H1 (cell line): Measurements from ENCODE around the gene COPS9. TPM values are rescaled to one million over a fixed set of nuclear protein-coding genes. Genes with fewer than 3 reads are reported as not detected.

Experiments used
- CTCF ChIA-PET: fragments of 300-600 bp; sonication (Branson Sonifier 250); formaldehyde crosslinking; loops from one replicate; lab custom pipeline; 2021; ENCODE audit not compliant: partially characterized antibody; lab: Charles Lee
- POLR2A ChIA-PET: fragments of 300-600 bp; sonication (Branson Sonifier 250); formaldehyde crosslinking; loops from one replicate; lab custom pipeline; 2021; ENCODE audit warnings: inconsistent platforms; ENCODE audit not compliant: partially characterized antibody; lab: Charles Lee
- DNase-seq, 2 experiments: peaks; one replicate each; pipeline versions ENCODE4 v3.0.0 to v3.0.0-alpha.2; 2010 to 2022; ENCODE audit warnings: low spot score in 2 of 2, low read depth in 1 of 2, mixed read lengths in 1 of 2
- FAIRE-seq: peaks from 2 replicates; lab custom pipeline; 2011; peaks lifted over from hg19 to GRCh38; lab: Jason Lieb, UNC
- H2AFZ ChIP-seq: 2 replicates; pipeline ENCODE4 v1.8.1; 2012; ENCODE audit warnings: low read length, inconsistent platforms
- H2AK5ac ChIP-seq: 2 replicates; pipeline ENCODE4 v1.6.1; 2013; ENCODE audit warnings: low read depth, low read length
- H2BK120ac ChIP-seq: replicated peaks from 2 replicates; pipeline ENCODE3; 2013; ENCODE audit warnings: low read depth, low read length, inconsistent platforms
- H2BK12ac ChIP-seq: 2 replicates; pipeline ENCODE4 v1.6.1; 2013; ENCODE audit warnings: low read depth, low read length
- H2BK15ac ChIP-seq: 2 replicates; pipeline ENCODE4 v1.6.1; 2013; ENCODE audit warnings: low read length
- H2BK20ac ChIP-seq: 2 replicates; pipeline ENCODE4 v1.6.1; 2013; ENCODE audit warnings: low read length
- H2BK5ac ChIP-seq: 2 replicates; pipeline ENCODE4 v1.6.1; 2013; ENCODE audit warnings: low read depth, low read length
- H3K14ac ChIP-seq: 2 replicates; pipeline ENCODE4 v1.6.1; 2013; ENCODE audit warnings: inconsistent platforms; ENCODE audit not compliant: insufficient read length
- H3K18ac ChIP-seq: 2 replicates; pipeline ENCODE4 v1.6.1; 2013; ENCODE audit warnings: low read length; ENCODE audit errors: extremely low read depth
- H3K23ac ChIP-seq: 2 replicates; pipeline ENCODE4 v1.6.1; 2013; ENCODE audit warnings: inconsistent platforms; ENCODE audit not compliant: insufficient read length
- H3K23me2 ChIP-seq: 2 replicates; pipeline ENCODE4 v1.6.1; 2013; ENCODE audit warnings: low read depth, low read length
- H3K27ac ChIP-seq: 2 replicates; pipeline ENCODE4 v1.6.1; 2011; ENCODE audit warnings: low read depth, low read length, inconsistent platforms
- H3K27me3 ChIP-seq, 4 experiments: replicated peaks in 1 of 4; 1 replicate in 1 of 4; 2 replicates in 3 of 4; pipeline versions ENCODE4 v1.6.1 to v1.8.1; 2011 to 2013; ENCODE audit warnings: low read length in 3 of 4, mild to moderate bottlenecking in 3 of 4, inconsistent platforms in 2 of 4, mixed read lengths in 2 of 4, moderate library complexity in 1 of 4; ENCODE audit not compliant: control insufficient read depth in 3 of 4, insufficient read depth in 3 of 4; ENCODE audit errors: extremely low read depth in 1 of 4
- H3K36me3 ChIP-seq, 4 experiments: 2 replicates each; pipeline versions ENCODE4 v1.6.1 to v1.8.1; 2011 to 2013; ENCODE audit warnings: mild to moderate bottlenecking in 4 of 4, low read length in 3 of 4, moderate library complexity in 2 of 4, control low read depth in 1 of 4, inconsistent platforms in 1 of 4; ENCODE audit not compliant: insufficient read depth in 4 of 4, control insufficient read depth in 2 of 4
- H3K4ac ChIP-seq: replicated peaks from 2 replicates; pipeline ENCODE3; 2013; ENCODE audit warnings: low read length, low read depth, mixed read lengths, inconsistent platforms; ENCODE audit not compliant: insufficient read length
- H3K4me1 ChIP-seq, 4 experiments: replicated peaks in 1 of 4; 1 replicate in 1 of 4; 2 replicates in 3 of 4; pipeline versions ENCODE4 v1.6.1 to v1.8.1; 2011 to 2013; ENCODE audit warnings: low read length in 3 of 4, inconsistent platforms in 2 of 4, mixed read lengths in 1 of 4; ENCODE audit not compliant: insufficient read depth in 4 of 4, control insufficient read depth in 3 of 4
- H3K4me2 ChIP-seq, 2 experiments: 2 replicates each; pipeline versions ENCODE4 v1.6.1 to v1.8.1; 2011 to 2013; ENCODE audit warnings: low read depth in 2 of 2, low read length in 2 of 2, control low read depth in 1 of 2, inconsistent platforms in 1 of 2, mild to moderate bottlenecking in 1 of 2; ENCODE audit not compliant: insufficient read depth in 1 of 2
- H3K4me3 ChIP-seq, 4 experiments: fragments of 200-600, 300-600 bp in 1 of 4; sonication (generic), shearing (Covaris generic), sonication (Bioruptor Twin) in 1 of 4; 2 replicates each; pipeline versions ENCODE4 v1.5.1 to v1.8.1; 2011 to 2016; ENCODE audit warnings: low read length in 4 of 4, low read depth in 3 of 4, control low read depth in 2 of 4, inconsistent platforms in 2 of 4, mild to moderate bottlenecking in 2 of 4, mixed read lengths in 1 of 4, moderate library complexity in 1 of 4; ENCODE audit not compliant: insufficient read depth in 2 of 4; ENCODE audit errors: extremely low read depth in 1 of 4
- H3K56ac ChIP-seq: replicated peaks from 2 replicates; pipeline ENCODE3; 2013; ENCODE audit warnings: low read depth, mild to moderate bottlenecking, mixed read lengths, low read length, inconsistent platforms; ENCODE audit not compliant: insufficient read length
- H3K79me1 ChIP-seq: 2 replicates; pipeline ENCODE4 v1.6.1; 2013; ENCODE audit warnings: low read depth, low read length, control low read depth
- H3K79me2 ChIP-seq, 2 experiments: 2 replicates each; pipeline versions ENCODE4 v1.6.1 to v1.8.1; 2012 to 2013; ENCODE audit warnings: low read length in 2 of 2, mild to moderate bottlenecking in 2 of 2, inconsistent platforms in 1 of 2; ENCODE audit not compliant: insufficient read depth in 2 of 2, control insufficient read depth in 1 of 2
- H3K9ac ChIP-seq, 4 experiments: replicated peaks in 1 of 4; 1 replicate in 1 of 4; 2 replicates in 3 of 4; pipeline versions ENCODE4 v1.6.1 to v1.8.1; 2011 to 2013; ENCODE audit warnings: low read depth in 3 of 4, low read length in 3 of 4, control low read depth in 2 of 4, mild to moderate bottlenecking in 2 of 4, moderate library complexity in 2 of 4, inconsistent platforms in 1 of 4; ENCODE audit errors: extremely low read depth in 1 of 4
- H3K9me3 ChIP-seq, 2 experiments: 2 replicates each; pipeline versions ENCODE4 v1.6.1 to v1.8.1; 2012 to 2013; ENCODE audit warnings: mild to moderate bottlenecking in 2 of 2, moderate library complexity in 2 of 2, control low read depth in 1 of 2, inconsistent platforms in 1 of 2, low read depth in 1 of 2, low read length in 1 of 2, mixed read lengths in 1 of 2; ENCODE audit not compliant: insufficient read depth in 2 of 2
- H4K20me1 ChIP-seq, 2 experiments: replicated peaks in 1 of 2; 2 replicates each; pipeline versions ENCODE3 to v1.8.1; 2011 to 2013; ENCODE audit warnings: inconsistent platforms in 2 of 2, low read length in 2 of 2, mild to moderate bottlenecking in 1 of 2; ENCODE audit not compliant: insufficient read depth in 2 of 2, control insufficient read depth in 1 of 2
- H4K5ac ChIP-seq: 2 replicates; pipeline ENCODE4 v1.6.1; 2013; ENCODE audit warnings: low read length, low read depth, mixed read lengths, inconsistent platforms; ENCODE audit not compliant: insufficient read length
- H4K8ac ChIP-seq: 2 replicates; pipeline ENCODE4 v1.8.0; 2013; ENCODE audit warnings: mild to moderate bottlenecking, moderate library complexity, low read length, inconsistent platforms; ENCODE audit not compliant: insufficient read depth; ENCODE audit errors: extremely low read depth
- H4K91ac ChIP-seq: replicated peaks from 2 replicates; pipeline ENCODE3; 2013; ENCODE audit warnings: low read length, mixed read lengths, inconsistent platforms; ENCODE audit not compliant: insufficient read length
- ASH2L ChIP-seq: fragments of 200-600, 300-600 bp; sonication (generic); IDR thresholded peaks from one replicate; pipeline ENCODE4 v1.7.1; 2017; ENCODE audit warnings: low read length
- HDAC2 ChIP-seq, 2 experiments: fragments of 300-600 bp in 1 of 2; sonication (generic) in 1 of 2; IDR thresholded peaks; 2 replicates each; pipeline ENCODE4 v1.6.1; 2011 to 2012; ENCODE audit warnings: low read depth in 2 of 2, low read length in 2 of 2, mild to moderate bottlenecking in 2 of 2, moderate library complexity in 2 of 2, borderline replicate concordance in 1 of 2, inconsistent platforms in 1 of 2
- MAFK ChIP-seq: IDR thresholded peaks from 2 replicates; pipeline ENCODE4 v1.6.1; 2012; ENCODE audit warnings: low read depth, mild to moderate bottlenecking, improper control_type of control experiment, low read length
- RFX5 ChIP-seq: IDR thresholded peaks from 2 replicates; pipeline ENCODE4 v1.6.1; 2011; ENCODE audit warnings: low read depth, low read length, improper control_type of control experiment, borderline replicate concordance
- SIX5 ChIP-seq: IDR thresholded peaks from 2 replicates; pipeline ENCODE4 v1.6.1; 2011; ENCODE audit warnings: mild to moderate bottlenecking, low read depth, low read length
- SRF ChIP-seq: IDR thresholded peaks from 2 replicates; pipeline ENCODE4 v1.6.1; 2011; ENCODE audit warnings: mild to moderate bottlenecking, low read depth, low read length, moderate library complexity
- TCF12 ChIP-seq: IDR thresholded peaks from 2 replicates; pipeline ENCODE4 v1.6.1; 2011; ENCODE audit warnings: low read depth, mild to moderate bottlenecking, low read length
- YY1 ChIP-seq: IDR thresholded peaks from 2 replicates; pipeline ENCODE4 v1.6.1; 2011; ENCODE audit warnings: low read depth, mild to moderate bottlenecking, low read length
- WGBS, 2 experiments: shearing (Covaris generic) in 1 of 2; methylation state at CpG; one replicate each; pipeline versions ENCODE4 v1.1.6 to v1.1.7; 2013 to 2015; ENCODE audit warnings: low lambda C conversion rate in 2 of 2, mixed read lengths in 2 of 2, inconsistent platforms in 1 of 2, low coverage in 1 of 2, missing lambda C conversion rate in 1 of 2; ENCODE audit not compliant: insufficient replicate concordance in 2 of 2, insufficient coverage in 1 of 2, insufficient read length in 1 of 2; ENCODE audit errors: extremely low coverage in 1 of 2, missing lambda C conversion rate in 1 of 2; 5-methylcytosine and 5-hydroxymethylcytosine counted together
- polyA plus RNA-seq, 7 experiments: library from polyadenylated mRNA; depleted of rRNA in 3 of 7; stranded (reverse) in 5 of 7; unstranded in 2 of 7; fragments of >200 nt in 5 of 7; fragments of 200-250 nt in 2 of 7; gene quantifications; 1 replicate in 5 of 7; 2 replicates in 1 of 7; 4 replicates in 1 of 7; pipeline versions ENCODE4 v1.2.1 to v1.2.3, GENCODE V29; 2011 to 2013; ENCODE audit warnings: missing spikeins in 2 of 7, mixed read lengths in 2 of 7
- total RNA-seq: library from RNA; stranded (reverse); fragmentation: NEBNext Ultra II Directional; extraction: Animal tissue kit (Norgen Biotek cat#: 25700); gene quantifications from 2 replicates; pipeline ENCODE4 v1.2.1, GENCODE V29; 2021
- TF ChIP-seq, protein P1 (sequence below): IDR thresholded peaks from 2 replicates; pipeline ENCODE4 v1.6.1; 2012; ENCODE audit warnings: inconsistent platforms
- TF ChIP-seq, protein P2 (sequence below), 3 experiments: IDR thresholded peaks; 1 replicate in 2 of 3; 2 replicates in 1 of 3; pipeline versions ENCODE4 v1.5.1 to v1.6.1; 2011; ENCODE audit warnings: low read length in 3 of 3, mild to moderate bottlenecking in 3 of 3, inconsistent platforms in 2 of 3, low read depth in 1 of 3, moderate library complexity in 1 of 3; ENCODE audit not compliant: insufficient read depth in 1 of 3; ENCODE audit errors: control extremely low read depth in 1 of 3

Gene COPS9
- total and polyA plus RNA-seq, 2 of the 8 experiments (the other 6 are each of a cell fraction or from before 2014, with no cell fraction given): 154 to 234 TPM

DNA sequence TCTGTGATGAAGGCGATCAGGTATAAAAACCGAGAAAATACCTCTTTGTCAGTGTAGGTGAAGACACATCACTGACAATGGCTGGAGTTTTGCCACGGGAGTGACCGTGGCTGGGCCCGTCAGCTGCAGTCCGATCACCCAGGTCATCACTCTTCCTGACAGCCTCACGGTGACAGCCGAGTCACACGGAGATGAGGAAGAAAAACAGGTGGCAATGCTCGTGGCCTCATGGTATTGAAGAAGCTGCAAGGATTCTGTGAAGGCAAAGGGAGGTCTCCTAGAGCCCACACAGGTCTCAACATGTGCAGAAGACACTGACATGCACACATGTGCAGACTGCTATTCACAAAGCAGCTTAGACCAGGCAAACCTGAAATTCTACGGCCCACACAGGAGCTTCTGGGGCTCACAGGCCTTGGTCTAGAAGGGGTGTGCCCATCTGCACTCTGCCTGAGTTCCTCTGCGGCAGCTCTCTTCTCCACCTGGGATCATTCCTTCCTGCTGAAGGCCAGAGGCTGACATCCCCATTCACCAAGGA, 7.4 kb downstream of the COPS9 start:
- Histone ChIP-seq H3K27ac (no peak overlapping the region), H3K9me3 (no peaks in the 10 kb centered on the region), H2BK120ac (no peak overlapping the region), H4K5ac (no peak overlapping the region), H3K23ac (no peak overlapping the region), H3K56ac (no peak overlapping the region), H2AFZ (no peak overlapping the region), H3K79me2 (no peaks in the 10 kb centered on the region; a peak in 1 of 4 replicates), H3K14ac (no peak overlapping the region), H4K8ac (no peak overlapping the region), H2BK12ac (no peak overlapping the region), H3K4me2 (no peak overlapping the region), H2BK20ac (no peak overlapping the region), H3K18ac (no peak overlapping the region), H3K9ac (no peak overlapping the region), H3K27me3 (no peaks in the 10 kb centered on the region), H4K91ac (no peak overlapping the region), H4K20me1 (peaks cover 6 to 8% of the 10 kb centered on the region in 2 experiments), H3K4me3 (no peak overlapping the region), H2BK15ac (no peak overlapping the region), H3K79me1 (no peaks in the 10 kb centered on the region; the same call in 1 of the 2 replicates), H3K4ac (no peak overlapping the region), H2BK5ac (no peak overlapping the region), H3K23me2 (no peaks in the 10 kb centered on the region; the same call in 1 of the 2 replicates), H3K36me3 (peaks cover 22 to 64% (median 56%) of the 10 kb centered on the region in 4 experiments), H2AK5ac (no peak overlapping the region), H3K4me1 (no peaks in the 10 kb centered on the region)
- 91% methylated on average over 12 of the region's 12 CpGs; no CpG with 5 or more reads in 1 of the 2 experiments for WGBS, 2 experiments
- CTCF ChIA-PET: interaction anchor here (1.9 kb wide), 1 partner anchor 15 kb away, joined by 5 read pairs; no protein-coding TSS in a partner anchor
- FAIRE-seq: no peak
- no peak for DNase-seq
- POLR2A ChIA-PET: interaction anchor here (1.5 kb wide), 1 partner anchor 10 kb away, joined by 5 read pairs; no protein-coding TSS in a partner anchor
- TF ChIP-seq YY1: no peak
- no peak for TF ChIP-seq SRF
- TF ChIP-seq TCF12: no peak
- TF ChIP-seq, protein P1, sequence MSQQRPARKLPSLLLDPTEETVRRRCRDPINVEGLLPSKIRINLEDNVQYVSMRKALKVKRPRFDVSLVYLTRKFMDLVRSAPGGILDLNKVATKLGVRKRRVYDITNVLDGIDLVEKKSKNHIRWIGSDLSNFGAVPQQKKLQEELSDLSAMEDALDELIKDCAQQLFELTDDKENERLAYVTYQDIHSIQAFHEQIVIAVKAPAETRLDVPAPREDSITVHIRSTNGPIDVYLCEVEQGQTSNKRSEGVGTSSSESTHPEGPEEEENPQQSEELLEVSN: no peak
- TF ChIP-seq HDAC2 (IDR thresholded peaks at IDR 0.05; ENCODE audit: borderline replicate concordance in 1 of 2, low read depth in 2 of 2, low read length in 2 of 2): no peak
- TF ChIP-seq, protein P2, sequence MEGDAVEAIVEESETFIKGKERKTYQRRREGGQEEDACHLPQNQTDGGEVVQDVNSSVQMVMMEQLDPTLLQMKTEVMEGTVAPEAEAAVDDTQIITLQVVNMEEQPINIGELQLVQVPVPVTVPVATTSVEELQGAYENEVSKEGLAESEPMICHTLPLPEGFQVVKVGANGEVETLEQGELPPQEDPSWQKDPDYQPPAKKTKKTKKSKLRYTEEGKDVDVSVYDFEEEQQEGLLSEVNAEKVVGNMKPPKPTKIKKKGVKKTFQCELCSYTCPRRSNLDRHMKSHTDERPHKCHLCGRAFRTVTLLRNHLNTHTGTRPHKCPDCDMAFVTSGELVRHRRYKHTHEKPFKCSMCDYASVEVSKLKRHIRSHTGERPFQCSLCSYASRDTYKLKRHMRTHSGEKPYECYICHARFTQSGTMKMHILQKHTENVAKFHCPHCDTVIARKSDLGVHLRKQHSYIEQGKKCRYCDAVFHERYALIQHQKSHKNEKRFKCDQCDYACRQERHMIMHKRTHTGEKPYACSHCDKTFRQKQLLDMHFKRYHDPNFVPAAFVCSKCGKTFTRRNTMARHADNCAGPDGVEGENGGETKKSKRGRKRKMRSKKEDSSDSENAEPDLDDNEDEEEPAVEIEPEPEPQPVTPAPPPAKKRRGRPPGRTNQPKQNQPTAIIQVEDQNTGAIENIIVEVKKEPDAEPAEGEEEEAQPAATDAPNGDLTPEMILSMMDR (IDR thresholded peaks at IDR 0.05; ENCODE audit: control extremely low read depth in 1 of 3, insufficient read depth in 1 of 3, low read depth in 1 of 3, low read length in 3 of 3): no peak
- no peak for TF ChIP-seq MAFK
- TF ChIP-seq RFX5: no peak
- TF ChIP-seq ASH2L: no peak
- no peak for TF ChIP-seq SIX5
